Astrocyte (in vitro differentiated cells and primary cell): Measurements from ENCODE around the gene MATCAP1.
A peak's percentile ranks its signal among the peaks of the same experiment; 100 is the strongest.

Experiments
- EZH2 ChIP-seq: IDR thresholded peaks from 2 replicates; pipeline ENCODE4 v1.6.1; 2012; ENCODE audit warnings: mild to moderate bottlenecking, low read length, inconsistent platforms; ENCODE audit not compliant: insufficient read depth
- TF ChIP-seq, protein P1 (sequence below): IDR thresholded peaks from 2 replicates; pipeline ENCODE4 v1.5.1; 2011; ENCODE audit warnings: low read depth, mild to moderate bottlenecking, inconsistent platforms, low read length, moderate library complexity; ENCODE audit not compliant: insufficient read depth

DNA sequence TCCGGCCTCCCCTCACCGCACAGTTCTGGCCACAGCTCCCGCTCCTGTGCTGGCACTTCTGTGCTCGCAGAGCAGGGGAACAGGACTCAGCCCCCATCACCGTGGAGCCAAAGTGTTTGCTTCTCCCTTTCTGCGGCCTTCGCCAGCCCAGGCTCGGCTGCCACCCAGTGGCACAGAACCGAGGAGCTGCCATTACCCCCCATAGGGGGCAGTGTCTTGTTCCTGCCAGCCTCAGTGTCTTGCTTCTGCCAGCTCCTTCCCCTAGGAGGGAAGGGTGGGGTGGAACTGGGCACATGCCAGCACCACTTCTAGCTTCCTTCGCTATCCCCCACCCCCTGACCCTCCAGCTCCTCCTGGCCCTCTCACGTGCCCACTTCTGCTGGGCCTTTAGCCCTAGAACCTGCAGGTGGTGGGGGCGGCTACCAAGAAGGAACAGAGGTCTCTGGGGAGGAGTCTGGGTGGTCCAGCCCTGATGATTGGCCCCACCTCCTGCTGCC lies 14.5 kb upstream of the MATCAP1 start:
- TF ChIP-seq, protein P1, sequence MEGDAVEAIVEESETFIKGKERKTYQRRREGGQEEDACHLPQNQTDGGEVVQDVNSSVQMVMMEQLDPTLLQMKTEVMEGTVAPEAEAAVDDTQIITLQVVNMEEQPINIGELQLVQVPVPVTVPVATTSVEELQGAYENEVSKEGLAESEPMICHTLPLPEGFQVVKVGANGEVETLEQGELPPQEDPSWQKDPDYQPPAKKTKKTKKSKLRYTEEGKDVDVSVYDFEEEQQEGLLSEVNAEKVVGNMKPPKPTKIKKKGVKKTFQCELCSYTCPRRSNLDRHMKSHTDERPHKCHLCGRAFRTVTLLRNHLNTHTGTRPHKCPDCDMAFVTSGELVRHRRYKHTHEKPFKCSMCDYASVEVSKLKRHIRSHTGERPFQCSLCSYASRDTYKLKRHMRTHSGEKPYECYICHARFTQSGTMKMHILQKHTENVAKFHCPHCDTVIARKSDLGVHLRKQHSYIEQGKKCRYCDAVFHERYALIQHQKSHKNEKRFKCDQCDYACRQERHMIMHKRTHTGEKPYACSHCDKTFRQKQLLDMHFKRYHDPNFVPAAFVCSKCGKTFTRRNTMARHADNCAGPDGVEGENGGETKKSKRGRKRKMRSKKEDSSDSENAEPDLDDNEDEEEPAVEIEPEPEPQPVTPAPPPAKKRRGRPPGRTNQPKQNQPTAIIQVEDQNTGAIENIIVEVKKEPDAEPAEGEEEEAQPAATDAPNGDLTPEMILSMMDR: peak; percentile 50
- no peak for TF ChIP-seq EZH2
